Thoracic aorta (tissue), 2 donors: ENCODE measurements around the gene RAD51AP2. TPM values are rescaled to one million over a fixed set of nuclear protein-coding genes. Genes with fewer than 3 reads are reported as not detected.

Experiments used
- ATAC-seq: fragments of 150-250 bp; one replicate; pipeline ENCODE4 v1.8.0; 2017; ENCODE audit warnings: low read depth; ENCODE audit not compliant: insufficient number of reproducible peaks, low FRiP score
- DNase-seq: peaks from one replicate; pipeline ENCODE4 v3.0.0-alpha.2; 2020; ENCODE audit warnings: low spot score
- H3K27ac ChIP-seq, 2 donors: fragments of 200-600 bp; sonication (generic); 1 replicate in 1 of 2; 2 replicates in 1 of 2; pipeline ENCODE4 v1.5.1; 2016; ENCODE audit warnings: mild to moderate bottlenecking in 2 of 2, moderate library complexity in 2 of 2
- H3K27me3 ChIP-seq: fragments of 200-600 bp; sonication (generic); replicated peaks from 2 replicates; pipeline ENCODE4 v1.6.0; 2016; ENCODE audit warnings: mild to moderate bottlenecking; ENCODE audit not compliant: insufficient read depth
- H3K36me3 ChIP-seq: fragments of 200-600 bp; sonication (generic); one replicate; pipeline ENCODE4 v1.5.1; 2016
- H3K4me1 ChIP-seq, 2 donors: fragments of 200-600 bp; sonication (generic); 1 replicate in 1 of 2; 2 replicates in 1 of 2; pipeline versions ENCODE4 v1.5.1 to v1.6.0; 2016; ENCODE audit warnings: low read depth in 2 of 2, mild to moderate bottlenecking in 1 of 2; ENCODE audit not compliant: control insufficient read depth in 1 of 2
- H3K4me3 ChIP-seq: fragments of 200-600 bp; sonication (generic); 2 replicates; pipeline ENCODE4 v1.5.1; 2016; ENCODE audit warnings: mild to moderate bottlenecking
- H3K9me3 ChIP-seq: fragments of 200-600 bp; sonication (generic); 2 replicates; pipeline ENCODE4 v1.5.1; 2016
- total RNA-seq, 2 donors: library from RNA; depleted of rRNA; stranded (reverse); fragments of >200 nt; gene quantifications; one replicate each; pipeline versions ENCODE4 v1.1.0 to v1.2.3, GENCODE V29; 2016
- TF ChIP-seq, protein P1 (sequence below): fragments of 200-600 bp; sonication (generic); IDR thresholded peaks from one replicate; pipeline ENCODE4 v1.5.1; 2019; ENCODE audit warnings: antibody characterized with exemption

Gene RAD51AP2
- total RNA-seq, 2 donors from 2014 or later = not detected

DNA sequence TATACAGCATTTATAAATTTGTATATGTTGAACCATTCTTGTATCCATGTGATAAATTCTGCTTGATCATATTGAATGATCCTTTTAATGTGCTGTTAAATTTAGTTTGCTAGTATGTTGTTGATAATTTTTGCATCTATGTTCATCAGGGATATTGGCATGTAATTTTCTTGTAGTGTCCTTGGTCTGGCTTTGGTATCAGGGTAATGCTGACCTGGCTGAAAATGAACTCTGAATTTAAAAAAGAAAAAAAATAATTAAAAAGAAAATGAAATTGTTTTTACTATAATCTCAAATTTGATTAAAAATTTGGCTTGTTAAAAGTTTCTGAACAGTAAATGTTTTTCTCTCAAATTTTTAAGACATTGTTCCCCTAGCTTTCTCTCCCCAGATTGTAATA, 46.3 kb downstream of the RAD51AP2 start:
- Histone ChIP-seq H3K4me1 (no peaks in the 10 kb centered on the region), H3K27me3 (no peaks in the 10 kb centered on the region), H3K4me3 (no peak overlapping the region), H3K9me3 (peaks cover 11% of the 10 kb centered on the region), H3K36me3 (no peaks in the 10 kb centered on the region), H3K27ac (no peak overlapping the region)
- TF ChIP-seq, protein P1, sequence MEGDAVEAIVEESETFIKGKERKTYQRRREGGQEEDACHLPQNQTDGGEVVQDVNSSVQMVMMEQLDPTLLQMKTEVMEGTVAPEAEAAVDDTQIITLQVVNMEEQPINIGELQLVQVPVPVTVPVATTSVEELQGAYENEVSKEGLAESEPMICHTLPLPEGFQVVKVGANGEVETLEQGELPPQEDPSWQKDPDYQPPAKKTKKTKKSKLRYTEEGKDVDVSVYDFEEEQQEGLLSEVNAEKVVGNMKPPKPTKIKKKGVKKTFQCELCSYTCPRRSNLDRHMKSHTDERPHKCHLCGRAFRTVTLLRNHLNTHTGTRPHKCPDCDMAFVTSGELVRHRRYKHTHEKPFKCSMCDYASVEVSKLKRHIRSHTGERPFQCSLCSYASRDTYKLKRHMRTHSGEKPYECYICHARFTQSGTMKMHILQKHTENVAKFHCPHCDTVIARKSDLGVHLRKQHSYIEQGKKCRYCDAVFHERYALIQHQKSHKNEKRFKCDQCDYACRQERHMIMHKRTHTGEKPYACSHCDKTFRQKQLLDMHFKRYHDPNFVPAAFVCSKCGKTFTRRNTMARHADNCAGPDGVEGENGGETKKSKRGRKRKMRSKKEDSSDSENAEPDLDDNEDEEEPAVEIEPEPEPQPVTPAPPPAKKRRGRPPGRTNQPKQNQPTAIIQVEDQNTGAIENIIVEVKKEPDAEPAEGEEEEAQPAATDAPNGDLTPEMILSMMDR = no peak
- DNase-seq = no peak
- ATAC-seq = no peak

- ATAC-seq = no peak
Measured at GRCh38 chr2:17470855-17471641, 47.2 kb downstream of the RAD51AP2 start.

DNA sequence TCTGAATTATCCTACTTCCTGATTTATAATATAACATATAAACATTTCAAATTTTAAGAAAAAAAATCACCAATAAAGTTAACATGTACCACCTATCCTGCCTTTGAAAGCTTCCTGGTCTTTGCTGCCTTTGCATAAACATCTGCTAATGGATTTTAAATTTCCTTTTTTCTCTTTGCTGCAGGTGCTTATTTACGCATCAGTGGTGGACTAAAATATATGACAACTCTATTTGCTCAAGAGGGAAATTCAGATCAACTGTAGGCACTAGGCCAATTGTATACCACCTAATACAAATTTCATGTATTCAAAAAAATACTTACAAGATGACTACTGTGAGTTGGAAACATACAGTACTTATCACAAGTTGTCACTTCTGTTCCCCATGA, 57.2 kb downstream of the RAD51AP2 start:
- TF ChIP-seq, protein P1 = no peak
- no peaks in the 10 kb centered on the region for H3K4me1 ChIP-seq
- no peaks in the 10 kb centered on the region for H3K36me3 ChIP-seq
- no peaks in the 10 kb centered on the region for H3K9me3 ChIP-seq
- no peak overlapping the region for H3K4me3 ChIP-seq
- H3K27me3 ChIP-seq = no peaks in the 10 kb centered on the region
- H3K27ac ChIP-seq = no peak overlapping the region
- no peak for DNase-seq
- no peak for ATAC-seq

More at GRCh38 chr2:17470855-17471641, 47.2 kb downstream of the RAD51AP2 start:
- Histone ChIP-seq H3K4me3 (no peak overlapping the region), H3K36me3 (no peaks in the 10 kb centered on the region), H3K9me3 (peaks cover 11% of the 10 kb centered on the region), H3K27me3 (no peaks in the 10 kb centered on the region), H3K4me1 (no peaks in the 10 kb centered on the region), H3K27ac (no peak overlapping the region)
- DNase-seq = no peak
- TF ChIP-seq, protein P1 = no peak

Other genes with a start within 250 kb of the RAD51AP2 start
- not detected for gene VSNL1, start 22.3 kb upstream of the RAD51AP2 start, total RNA-seq
- gene SMC6, start 235.4 kb upstream of the RAD51AP2 start, total RNA-seq = 10 to 100 TPM; 10.4 to 13.4 TPM
- 1 to 10 TPM; 3.7 to 4.9 TPM for gene GEN1, start 235.7 kb upstream of the RAD51AP2 start, total RNA-seq